ENCODE results near the gene LHFPL4.
"Not testable (repeated sequence)": the region's sequence is repeated elsewhere in the genome, so short reads cannot be mapped to it uniquely, and the experiment has no call there.

LHFPL4 gene

DNA sequence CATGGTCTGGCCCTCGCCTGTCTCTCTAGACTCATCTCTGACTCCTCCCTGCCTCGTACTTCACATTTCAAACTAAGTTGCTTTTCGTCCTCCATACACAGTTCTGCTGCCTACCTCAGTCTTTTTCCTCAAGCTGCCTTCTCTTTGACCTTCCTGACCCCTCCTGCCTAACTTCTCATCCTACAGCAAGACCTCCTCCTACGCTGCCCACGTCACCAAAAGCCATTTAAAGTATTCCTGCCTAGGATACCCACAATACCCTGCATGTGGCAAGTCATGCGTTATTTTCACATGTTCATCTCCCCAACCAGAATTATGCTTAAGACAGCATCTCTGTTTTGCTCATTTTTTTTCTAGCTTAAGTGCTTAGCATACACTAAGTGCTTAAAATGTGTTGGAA, 56.7 kb downstream of the LHFPL4 start (continued):
- TF ChIP-seq CSRNP3 (CRISPR knock-in tag; IDR thresholded peaks at IDR 0.05) = no peak

- ATAC-seq = not testable (repeated sequence)
Observed at GRCh38 chr3:9494036-9494435, 59.6 kb downstream of the LHFPL4 start.

DNA sequence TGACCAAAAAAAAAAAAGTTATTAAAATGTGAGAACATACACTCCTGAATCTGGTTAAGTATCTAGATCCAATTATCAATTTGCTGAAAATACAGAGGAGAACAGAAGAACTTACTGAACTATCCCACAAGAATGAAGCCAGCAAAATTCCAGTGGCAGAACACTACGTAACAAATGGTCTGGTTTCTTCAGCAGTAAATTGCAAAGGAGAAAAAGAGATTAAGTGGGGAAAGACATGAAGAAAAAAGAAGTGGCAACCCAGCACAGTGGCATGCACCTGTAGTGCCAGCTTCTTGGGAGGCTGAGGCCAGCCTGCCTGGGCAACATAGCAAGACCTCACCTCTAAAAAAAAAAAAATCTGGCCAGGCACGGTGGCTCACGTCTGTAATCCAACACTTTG, 62.1 kb downstream of the LHFPL4 start:
- TF ChIP-seq CSDC2 (CRISPR knock-in tag; IDR thresholded peaks at IDR 0.05) (no peak), TOX (CRISPR knock-in tag; IDR thresholded peaks at IDR 0.05; ENCODE audit: borderline replicate concordance) (no peak), ZC3H10 (CRISPR knock-in tag; IDR thresholded peaks at IDR 0.05) (no peak), OSR1 (CRISPR knock-in tag; IDR thresholded peaks at IDR 0.05) (no peak), ISL1 (CRISPR knock-in tag; IDR thresholded peaks at IDR 0.05) (no peak), ZNF565 (CRISPR knock-in tag; conservative IDR thresholded peaks at IDR 0.05; ENCODE audit: low read depth) (no peak), CSRNP3 (CRISPR knock-in tag; IDR thresholded peaks at IDR 0.05) (no peak), POU6F1 (CRISPR knock-in tag; IDR thresholded peaks at IDR 0.05; ENCODE audit: borderline replicate concordance, low read depth) (no peak), GLIS3 (CRISPR knock-in tag; IDR thresholded peaks at IDR 0.05) (no peak), ZNF70 (CRISPR knock-in tag; IDR thresholded peaks at IDR 0.05) (no peak), ZFP3 (CRISPR knock-in tag; IDR thresholded peaks at IDR 0.05) (no peak), ZNF8 (CRISPR knock-in tag; IDR thresholded peaks at IDR 0.05) (no peak), ESRRG (CRISPR knock-in tag; IDR thresholded peaks at IDR 0.05) (no peak), TCF4 (CRISPR knock-in tag; IDR thresholded peaks at IDR 0.05; ENCODE audit: borderline replicate concordance) (no peak), BACH2 (CRISPR knock-in tag; IDR thresholded peaks at IDR 0.05; ENCODE audit: borderline replicate concordance) (no peak)
- TF ChIP-seq, protein P1, sequence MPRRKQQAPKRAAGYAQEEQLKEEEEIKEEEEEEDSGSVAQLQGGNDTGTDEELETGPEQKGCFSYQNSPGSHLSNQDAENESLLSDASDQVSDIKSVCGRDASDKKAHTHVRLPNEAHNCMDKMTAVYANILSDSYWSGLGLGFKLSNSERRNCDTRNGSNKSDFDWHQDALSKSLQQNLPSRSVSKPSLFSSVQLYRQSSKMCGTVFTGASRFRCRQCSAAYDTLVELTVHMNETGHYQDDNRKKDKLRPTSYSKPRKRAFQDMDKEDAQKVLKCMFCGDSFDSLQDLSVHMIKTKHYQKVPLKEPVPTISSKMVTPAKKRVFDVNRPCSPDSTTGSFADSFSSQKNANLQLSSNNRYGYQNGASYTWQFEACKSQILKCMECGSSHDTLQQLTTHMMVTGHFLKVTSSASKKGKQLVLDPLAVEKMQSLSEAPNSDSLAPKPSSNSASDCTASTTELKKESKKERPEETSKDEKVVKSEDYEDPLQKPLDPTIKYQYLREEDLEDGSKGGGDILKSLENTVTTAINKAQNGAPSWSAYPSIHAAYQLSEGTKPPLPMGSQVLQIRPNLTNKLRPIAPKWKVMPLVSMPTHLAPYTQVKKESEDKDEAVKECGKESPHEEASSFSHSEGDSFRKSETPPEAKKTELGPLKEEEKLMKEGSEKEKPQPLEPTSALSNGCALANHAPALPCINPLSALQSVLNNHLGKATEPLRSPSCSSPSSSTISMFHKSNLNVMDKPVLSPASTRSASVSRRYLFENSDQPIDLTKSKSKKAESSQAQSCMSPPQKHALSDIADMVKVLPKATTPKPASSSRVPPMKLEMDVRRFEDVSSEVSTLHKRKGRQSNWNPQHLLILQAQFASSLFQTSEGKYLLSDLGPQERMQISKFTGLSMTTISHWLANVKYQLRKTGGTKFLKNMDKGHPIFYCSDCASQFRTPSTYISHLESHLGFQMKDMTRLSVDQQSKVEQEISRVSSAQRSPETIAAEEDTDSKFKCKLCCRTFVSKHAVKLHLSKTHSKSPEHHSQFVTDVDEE (CRISPR knock-in tag; IDR thresholded peaks at IDR 0.05) = no peak
- no peak for ATAC-seq

DNA sequence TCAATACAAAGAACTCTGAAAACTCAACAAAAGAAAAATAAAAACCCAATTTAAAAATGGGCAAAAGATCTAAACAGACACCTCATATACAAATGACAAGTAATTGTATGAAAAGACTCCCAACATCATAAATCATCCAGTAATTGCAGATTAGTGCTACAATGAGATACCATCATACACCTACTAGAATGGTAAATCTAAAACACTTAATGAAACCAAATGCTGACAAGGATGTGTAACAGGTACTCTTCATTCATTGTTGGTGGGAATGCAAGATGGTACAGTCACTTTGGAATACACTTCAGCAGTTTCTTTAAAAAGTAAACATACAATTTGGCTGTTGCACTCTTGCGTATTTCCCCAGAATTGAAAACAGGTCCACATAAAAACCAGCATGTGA, 68.4 kb downstream of the LHFPL4 start:
- ATAC-seq = no peak
- no peak for TF ChIP-seq ZC3H10 (CRISPR knock-in tag; IDR thresholded peaks at IDR 0.05)
- TF ChIP-seq PPARA (CRISPR knock-in tag; IDR thresholded peaks at IDR 0.05; ENCODE audit: borderline replicate concordance) = no peak
- no peak for TF ChIP-seq ZFP30 (CRISPR knock-in tag; IDR thresholded peaks at IDR 0.05)

DNA sequence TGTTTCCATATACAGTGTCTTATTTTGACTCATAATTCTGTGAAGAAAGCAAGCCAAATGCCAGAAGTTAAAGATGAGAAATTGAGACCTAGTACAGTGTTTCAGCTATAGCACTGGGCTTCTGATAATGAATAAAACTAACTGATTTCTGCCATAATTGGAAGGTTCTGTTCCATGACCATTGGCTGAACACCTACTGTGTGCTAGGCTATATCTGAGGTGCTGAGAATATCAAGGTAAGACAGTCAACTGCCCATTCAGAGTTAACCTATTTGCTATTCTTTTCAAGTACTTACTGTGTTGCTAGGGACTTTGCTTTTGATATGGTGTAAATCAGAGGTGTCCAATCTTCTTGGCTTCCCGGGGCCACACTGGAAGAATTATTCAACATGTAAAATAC, 73.4 kb downstream of the LHFPL4 start:
- ATAC-seq = no peak
- TF ChIP-seq ZFP30 (CRISPR knock-in tag; IDR thresholded peaks at IDR 0.05) (no peak), TOX (CRISPR knock-in tag; IDR thresholded peaks at IDR 0.05; ENCODE audit: borderline replicate concordance) (no peak), ZNF8 (CRISPR knock-in tag; IDR thresholded peaks at IDR 0.05) (no peak), ESRRG (CRISPR knock-in tag; IDR thresholded peaks at IDR 0.05) (no peak), POU6F1 (CRISPR knock-in tag; IDR thresholded peaks at IDR 0.05; ENCODE audit: borderline replicate concordance, low read depth) (no peak), ZNF565 (CRISPR knock-in tag; conservative IDR thresholded peaks at IDR 0.05; ENCODE audit: low read depth) (no peak), OSR1 (CRISPR knock-in tag; IDR thresholded peaks at IDR 0.05) (no peak), GLIS3 (CRISPR knock-in tag; IDR thresholded peaks at IDR 0.05) (no peak), PATZ1 (CRISPR knock-in tag; IDR thresholded peaks at IDR 0.05; ENCODE audit: borderline replicate concordance) (no peak), CSRNP3 (CRISPR knock-in tag; IDR thresholded peaks at IDR 0.05) (no peak), ZNF70 (CRISPR knock-in tag; IDR thresholded peaks at IDR 0.05) (no peak), ISL1 (CRISPR knock-in tag; IDR thresholded peaks at IDR 0.05) (no peak), ZC3H10 (CRISPR knock-in tag; IDR thresholded peaks at IDR 0.05) (no peak)
- TF ChIP-seq, protein P2, sequence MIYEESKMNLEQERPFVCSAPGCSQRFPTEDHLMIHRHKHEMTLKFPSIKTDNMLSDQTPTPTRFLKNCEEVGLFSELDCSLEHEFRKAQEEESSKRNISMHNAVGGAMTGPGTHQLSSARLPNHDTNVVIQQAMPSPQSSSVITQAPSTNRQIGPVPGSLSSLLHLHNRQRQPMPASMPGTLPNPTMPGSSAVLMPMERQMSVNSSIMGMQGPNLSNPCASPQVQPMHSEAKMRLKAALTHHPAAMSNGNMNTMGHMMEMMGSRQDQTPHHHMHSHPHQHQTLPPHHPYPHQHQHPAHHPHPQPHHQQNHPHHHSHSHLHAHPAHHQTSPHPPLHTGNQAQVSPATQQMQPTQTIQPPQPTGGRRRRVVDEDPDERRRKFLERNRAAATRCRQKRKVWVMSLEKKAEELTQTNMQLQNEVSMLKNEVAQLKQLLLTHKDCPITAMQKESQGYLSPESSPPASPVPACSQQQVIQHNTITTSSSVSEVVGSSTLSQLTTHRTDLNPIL (CRISPR knock-in tag; IDR thresholded peaks at IDR 0.05; ENCODE audit: low read depth) = no peak

All from SK-N-SH treated with all-trans-retinoic acid at 6 μM for 48 hours (cell line).